ENCODE measurements around the gene SMURF2. TPM values are rescaled to one million over a fixed set of nuclear protein-coding genes. Genes with fewer than 3 reads are reported as not detected.

Gene SMURF2
- total and polyA plus RNA-seq, 9 of the 15 experiments (the other 6 are each of a cell fraction or from before 2014, with no cell fraction given) = 3.8 to 22.0 (median 14.8) TPM

DNA sequence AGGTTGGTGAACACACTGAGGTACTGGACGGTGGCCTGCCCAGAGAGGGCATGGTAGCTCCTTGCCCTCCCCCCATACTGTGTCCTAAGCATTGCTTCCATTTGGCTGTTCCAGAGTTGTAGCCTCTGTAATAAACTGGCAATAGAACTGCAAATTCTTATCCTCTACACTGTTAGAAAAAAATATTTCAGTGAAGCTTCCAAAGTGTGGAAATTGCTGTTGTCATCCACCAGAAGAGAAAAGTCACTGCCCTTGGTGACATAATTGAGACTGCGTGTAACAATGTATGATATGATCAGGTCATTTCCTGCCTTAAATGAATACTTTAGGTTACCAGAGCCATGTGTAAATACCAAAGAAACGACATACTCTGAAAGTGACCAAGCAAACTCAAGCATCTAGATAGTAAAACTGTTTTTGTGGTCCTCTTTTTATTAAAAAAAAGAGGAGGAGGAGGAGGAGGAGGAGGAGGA lies 89.4 kb downstream of the SMURF2 start (continued):
- TF ChIP-seq RBFOX2 (IDR thresholded peaks at IDR 0.05; ENCODE audit: low read depth, low read length) (no peak), ZNF212 (CRISPR knock-in tag; IDR thresholded peaks at IDR 0.05) (no peak), ZNF280B (CRISPR knock-in tag; IDR thresholded peaks at IDR 0.05) (no peak), POLR3A (IDR thresholded peaks at IDR 0.05; ENCODE audit: borderline replicate concordance, extremely low read depth, insufficient read depth, insufficient read length) (no peak), MED1 (CRISPR knock-in tag; IDR thresholded peaks at IDR 0.05; ENCODE audit: borderline replicate concordance) (no peak), HDAC3 (IDR thresholded peaks at IDR 0.05; ENCODE audit: borderline replicate concordance, partially characterized antibody) (peak; percentile 60), CTCFL (IDR thresholded peaks at IDR 0.05; ENCODE audit: borderline replicate concordance, insufficient read depth, low read depth, low read length, poor library complexity, severe bottlenecking) (no peak), HOXB6 (CRISPR knock-in tag; IDR thresholded peaks at IDR 0.05; ENCODE audit: borderline replicate concordance) (no peak), STAG1 (CRISPR knock-in tag; IDR thresholded peaks at IDR 0.05; ENCODE audit: borderline replicate concordance) (no peak), TCF7L2 (IDR thresholded peaks at IDR 0.05; ENCODE audit: low read depth, low read length) (no peak), ETV1 (tag; conservative IDR thresholded peaks at IDR 0.05; ENCODE audit: low read depth) (peak; percentile 78), MAZ (CRISPR knock-in tag; conservative IDR thresholded peaks at IDR 0.05 in 1 of 2, IDR thresholded peaks at IDR 0.05 in 1 of 2) (peak in 1 of 2 experiments; percentile 14; a peak in 1 of 4 replicates)
- TF ChIP-seq, protein P1, sequence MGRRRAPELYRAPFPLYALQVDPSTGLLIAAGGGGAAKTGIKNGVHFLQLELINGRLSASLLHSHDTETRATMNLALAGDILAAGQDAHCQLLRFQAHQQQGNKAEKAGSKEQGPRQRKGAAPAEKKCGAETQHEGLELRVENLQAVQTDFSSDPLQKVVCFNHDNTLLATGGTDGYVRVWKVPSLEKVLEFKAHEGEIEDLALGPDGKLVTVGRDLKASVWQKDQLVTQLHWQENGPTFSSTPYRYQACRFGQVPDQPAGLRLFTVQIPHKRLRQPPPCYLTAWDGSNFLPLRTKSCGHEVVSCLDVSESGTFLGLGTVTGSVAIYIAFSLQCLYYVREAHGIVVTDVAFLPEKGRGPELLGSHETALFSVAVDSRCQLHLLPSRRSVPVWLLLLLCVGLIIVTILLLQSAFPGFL (CRISPR knock-in tag; IDR thresholded peaks at IDR 0.05) = no peak
- TF ChIP-seq, protein P2, sequence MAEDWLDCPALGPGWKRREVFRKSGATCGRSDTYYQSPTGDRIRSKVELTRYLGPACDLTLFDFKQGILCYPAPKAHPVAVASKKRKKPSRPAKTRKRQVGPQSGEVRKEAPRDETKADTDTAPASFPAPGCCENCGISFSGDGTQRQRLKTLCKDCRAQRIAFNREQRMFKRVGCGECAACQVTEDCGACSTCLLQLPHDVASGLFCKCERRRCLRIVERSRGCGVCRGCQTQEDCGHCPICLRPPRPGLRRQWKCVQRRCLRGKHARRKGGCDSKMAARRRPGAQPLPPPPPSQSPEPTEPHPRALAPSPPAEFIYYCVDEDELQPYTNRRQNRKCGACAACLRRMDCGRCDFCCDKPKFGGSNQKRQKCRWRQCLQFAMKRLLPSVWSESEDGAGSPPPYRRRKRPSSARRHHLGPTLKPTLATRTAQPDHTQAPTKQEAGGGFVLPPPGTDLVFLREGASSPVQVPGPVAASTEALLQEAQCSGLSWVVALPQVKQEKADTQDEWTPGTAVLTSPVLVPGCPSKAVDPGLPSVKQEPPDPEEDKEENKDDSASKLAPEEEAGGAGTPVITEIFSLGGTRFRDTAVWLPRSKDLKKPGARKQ (CRISPR knock-in tag; IDR thresholded peaks at IDR 0.05) = no peak
- TF ChIP-seq, protein P3, sequence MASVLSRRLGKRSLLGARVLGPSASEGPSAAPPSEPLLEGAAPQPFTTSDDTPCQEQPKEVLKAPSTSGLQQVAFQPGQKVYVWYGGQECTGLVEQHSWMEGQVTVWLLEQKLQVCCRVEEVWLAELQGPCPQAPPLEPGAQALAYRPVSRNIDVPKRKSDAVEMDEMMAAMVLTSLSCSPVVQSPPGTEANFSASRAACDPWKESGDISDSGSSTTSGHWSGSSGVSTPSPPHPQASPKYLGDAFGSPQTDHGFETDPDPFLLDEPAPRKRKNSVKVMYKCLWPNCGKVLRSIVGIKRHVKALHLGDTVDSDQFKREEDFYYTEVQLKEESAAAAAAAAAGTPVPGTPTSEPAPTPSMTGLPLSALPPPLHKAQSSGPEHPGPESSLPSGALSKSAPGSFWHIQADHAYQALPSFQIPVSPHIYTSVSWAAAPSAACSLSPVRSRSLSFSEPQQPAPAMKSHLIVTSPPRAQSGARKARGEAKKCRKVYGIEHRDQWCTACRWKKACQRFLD (CRISPR knock-in tag; IDR thresholded peaks at IDR 0.05) = no peak; the same call in none of the 2 replicates
- TF ChIP-seq, protein P4, sequence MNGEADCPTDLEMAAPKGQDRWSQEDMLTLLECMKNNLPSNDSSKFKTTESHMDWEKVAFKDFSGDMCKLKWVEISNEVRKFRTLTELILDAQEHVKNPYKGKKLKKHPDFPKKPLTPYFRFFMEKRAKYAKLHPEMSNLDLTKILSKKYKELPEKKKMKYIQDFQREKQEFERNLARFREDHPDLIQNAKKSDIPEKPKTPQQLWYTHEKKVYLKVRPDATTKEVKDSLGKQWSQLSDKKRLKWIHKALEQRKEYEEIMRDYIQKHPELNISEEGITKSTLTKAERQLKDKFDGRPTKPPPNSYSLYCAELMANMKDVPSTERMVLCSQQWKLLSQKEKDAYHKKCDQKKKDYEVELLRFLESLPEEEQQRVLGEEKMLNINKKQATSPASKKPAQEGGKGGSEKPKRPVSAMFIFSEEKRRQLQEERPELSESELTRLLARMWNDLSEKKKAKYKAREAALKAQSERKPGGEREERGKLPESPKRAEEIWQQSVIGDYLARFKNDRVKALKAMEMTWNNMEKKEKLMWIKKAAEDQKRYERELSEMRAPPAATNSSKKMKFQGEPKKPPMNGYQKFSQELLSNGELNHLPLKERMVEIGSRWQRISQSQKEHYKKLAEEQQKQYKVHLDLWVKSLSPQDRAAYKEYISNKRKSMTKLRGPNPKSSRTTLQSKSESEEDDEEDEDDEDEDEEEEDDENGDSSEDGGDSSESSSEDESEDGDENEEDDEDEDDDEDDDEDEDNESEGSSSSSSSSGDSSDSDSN (IDR thresholded peaks at IDR 0.05; ENCODE audit: borderline replicate concordance in 1 of 2, low read depth in 2 of 2, low read length in 2 of 2) = no peak

Measured in K562 (cell line).